ENCODE measurements around the gene PCBP1. TPM values are rescaled to one million over a fixed set of nuclear protein-coding genes. Genes with fewer than 3 reads are reported as not detected.
A peak's percentile ranks its signal among the peaks of the same experiment; 100 is the strongest.

PCBP1 gene
- total and polyA plus RNA-seq, 9 of the 15 experiments (the other 6 are each of a cell fraction or from before 2014, with no cell fraction given) = 19.2 to 407 (median 78.1) TPM

- TF ChIP-seq ZNF77 (CRISPR knock-in tag; IDR thresholded peaks at IDR 0.05) (no peak), ILF3 (IDR thresholded peaks at IDR 0.05; ENCODE audit: borderline replicate concordance) (no peak), KLF10 (CRISPR knock-in tag; IDR thresholded peaks at IDR 0.05) (no peak), ESRRB (CRISPR knock-in tag; IDR thresholded peaks at IDR 0.05; ENCODE audit: borderline replicate concordance) (no peak), GTF2F1 (IDR thresholded peaks at IDR 0.05; ENCODE audit: low read depth, low read length) (no peak; the same call in 1 of the 2 replicates), ILK (tag; IDR thresholded peaks at IDR 0.05; ENCODE audit: borderline replicate concordance, low read depth) (no peak), ELF4 (CRISPR knock-in tag; IDR thresholded peaks at IDR 0.05) (no peak), ZNF592 (IDR thresholded peaks at IDR 0.05) (no peak), CEBPG (CRISPR knock-in tag; IDR thresholded peaks at IDR 0.05) (no peak), CEBPG (tag; conservative IDR thresholded peaks at IDR 0.05 in 1 of 2, IDR thresholded peaks at IDR 0.05 in 1 of 2) (peak; percentile 40 to 62; a peak in 1 of 4 replicates), MCM5 (IDR thresholded peaks at IDR 0.05; ENCODE audit: low read depth) (no peak), BRCA1 (IDR thresholded peaks at IDR 0.05) (no peak), BRCA1 (CRISPR knock-in tag; IDR thresholded peaks at IDR 0.05) (no peak), SFPQ (IDR thresholded peaks at IDR 0.05; ENCODE audit: low read depth, low read length) (no peak)
- TF ChIP-seq, protein P1, sequence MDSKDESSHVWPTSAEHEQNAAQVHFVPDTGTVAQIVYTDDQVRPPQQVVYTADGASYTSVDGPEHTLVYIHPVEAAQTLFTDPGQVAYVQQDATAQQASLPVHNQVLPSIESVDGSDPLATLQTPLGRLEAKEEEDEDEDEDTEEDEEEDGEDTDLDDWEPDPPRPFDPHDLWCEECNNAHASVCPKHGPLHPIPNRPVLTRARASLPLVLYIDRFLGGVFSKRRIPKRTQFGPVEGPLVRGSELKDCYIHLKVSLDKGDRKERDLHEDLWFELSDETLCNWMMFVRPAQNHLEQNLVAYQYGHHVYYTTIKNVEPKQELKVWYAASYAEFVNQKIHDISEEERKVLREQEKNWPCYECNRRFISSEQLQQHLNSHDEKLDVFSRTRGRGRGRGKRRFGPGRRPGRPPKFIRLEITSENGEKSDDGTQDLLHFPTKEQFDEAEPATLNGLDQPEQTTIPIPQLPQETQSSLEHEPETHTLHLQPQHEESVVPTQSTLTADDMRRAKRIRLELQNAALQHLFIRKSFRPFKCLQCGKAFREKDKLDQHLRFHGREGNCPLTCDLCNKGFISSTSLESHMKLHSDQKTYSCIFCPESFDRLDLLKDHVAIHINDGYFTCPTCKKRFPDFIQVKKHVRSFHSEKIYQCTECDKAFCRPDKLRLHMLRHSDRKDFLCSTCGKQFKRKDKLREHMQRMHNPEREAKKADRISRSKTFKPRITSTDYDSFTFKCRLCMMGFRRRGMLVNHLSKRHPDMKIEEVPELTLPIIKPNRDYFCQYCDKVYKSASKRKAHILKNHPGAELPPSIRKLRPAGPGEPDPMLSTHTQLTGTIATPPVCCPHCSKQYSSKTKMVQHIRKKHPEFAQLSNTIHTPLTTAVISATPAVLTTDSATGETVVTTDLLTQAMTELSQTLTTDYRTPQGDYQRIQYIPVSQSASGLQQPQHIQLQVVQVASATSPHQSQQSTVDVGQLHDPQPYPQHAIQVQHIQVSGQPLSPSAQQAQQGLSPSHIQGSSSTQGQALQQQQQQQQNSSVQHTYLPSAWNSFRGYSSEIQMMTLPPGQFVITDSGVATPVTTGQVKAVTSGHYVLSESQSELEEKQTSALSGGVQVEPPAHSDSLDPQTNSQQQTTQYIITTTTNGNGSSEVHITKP (IDR thresholded peaks at IDR 0.05; ENCODE audit: partially characterized antibody) = no peak
- TF ChIP-seq, protein P2, sequence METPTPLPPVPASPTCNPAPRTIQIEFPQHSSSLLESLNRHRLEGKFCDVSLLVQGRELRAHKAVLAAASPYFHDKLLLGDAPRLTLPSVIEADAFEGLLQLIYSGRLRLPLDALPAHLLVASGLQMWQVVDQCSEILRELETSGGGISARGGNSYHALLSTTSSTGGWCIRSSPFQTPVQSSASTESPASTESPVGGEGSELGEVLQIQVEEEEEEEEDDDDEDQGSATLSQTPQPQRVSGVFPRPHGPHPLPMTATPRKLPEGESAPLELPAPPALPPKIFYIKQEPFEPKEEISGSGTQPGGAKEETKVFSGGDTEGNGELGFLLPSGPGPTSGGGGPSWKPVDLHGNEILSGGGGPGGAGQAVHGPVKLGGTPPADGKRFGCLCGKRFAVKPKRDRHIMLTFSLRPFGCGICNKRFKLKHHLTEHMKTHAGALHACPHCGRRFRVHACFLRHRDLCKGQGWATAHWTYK (CRISPR knock-in tag; IDR thresholded peaks at IDR 0.05) = no peak
Measured at GRCh38 chr2:70086838-70087701, at the start of gene PCBP1 (continued).

Measured in K562 (cell line).